OCI-LY7 (cell line): ENCODE measurements around the gene SLC44A2. TPM values are rescaled to one million over a fixed set of nuclear protein-coding genes. Genes with fewer than 3 reads are reported as not detected.

Experiments
- BruUV-seq: library from RNA; stranded (reverse); fragments of 400-500 nt; replicated peaks from 2 replicates; lab custom pipeline; 2021; lab: Mats Ljungman, UMichigan
- CTCF ChIA-PET: fragments of 300-600 bp; sonication (Branson Sonifier 250); formaldehyde crosslinking; loops from one replicate; lab custom pipeline; 2022; ENCODE audit warnings: antibody characterized with exemption; ENCODE audit not compliant: unreplicated experiment; lab: Charles Lee
- POLR2A ChIA-PET: fragments of 300-600 bp; sonication (Branson Sonifier 250); formaldehyde crosslinking; loops from one replicate; lab custom pipeline; 2022; ENCODE audit warnings: antibody characterized with exemption; lab: Charles Lee
- DNase-seq: peaks from one replicate; pipeline ENCODE4 v3.0.0-alpha.2; 2015; ENCODE audit warnings: low spot score
- H2AFZ ChIP-seq: fragments of 200-600 bp; sonication (generic), shearing (Covaris generic); 2 replicates; pipeline ENCODE4 v1.6.1; 2014; ENCODE audit warnings: mild to moderate bottlenecking, antibody characterized with exemption, low read length, moderate library complexity
- H3K27ac ChIP-seq: fragments of 200-600 bp; sonication (generic); 2 replicates; pipeline ENCODE4 v1.5.1; 2014; ENCODE audit warnings: mixed run types, low read depth, mild to moderate bottlenecking, moderate library complexity, low read length, inconsistent platforms; ENCODE audit not compliant: poor library complexity, severe bottlenecking
- H3K36me3 ChIP-seq: fragments of 200-600 bp; sonication (generic); 2 replicates; pipeline ENCODE4 v1.6.1; 2014; ENCODE audit warnings: mild to moderate bottlenecking, antibody characterized with exemption, low read length, moderate library complexity, mixed read lengths; ENCODE audit not compliant: insufficient read depth
- H3K4me1 ChIP-seq: fragments of 200-600 bp; sonication (generic); 2 replicates; pipeline ENCODE4 v1.5.1; 2014; ENCODE audit warnings: mild to moderate bottlenecking, low read length; ENCODE audit not compliant: insufficient read depth, poor library complexity, severe bottlenecking
- H3K4me2 ChIP-seq: fragments of 200-600 bp; sonication (generic); 2 replicates; pipeline ENCODE4 v1.6.1; 2014; ENCODE audit warnings: mild to moderate bottlenecking, low read length
- H3K4me3 ChIP-seq: fragments of 200-600 bp; sonication (generic); 2 replicates; pipeline ENCODE4 v1.5.1; 2014; ENCODE audit warnings: mild to moderate bottlenecking, low read depth, low read length; ENCODE audit not compliant: poor library complexity, severe bottlenecking
- H3K79me2 ChIP-seq: fragments of 200-600 bp; sonication (generic); 2 replicates; pipeline ENCODE4 v1.6.1; 2016; ENCODE audit warnings: low read depth, mild to moderate bottlenecking, low read length, moderate library complexity, mixed read lengths; ENCODE audit not compliant: insufficient read depth
- H3K9me2 ChIP-seq: fragments of 200-600 bp; sonication (generic); 2 replicates; pipeline ENCODE4 v1.6.1; 2016; ENCODE audit warnings: mild to moderate bottlenecking, low read length, mixed read lengths; ENCODE audit not compliant: insufficient read depth
- H3K9me3 ChIP-seq: fragments of 200-600 bp; sonication (generic); 2 replicates; pipeline ENCODE4 v1.6.1; 2014; ENCODE audit warnings: mild to moderate bottlenecking, mixed run types, low read length, mixed read lengths
- H4K20me1 ChIP-seq: fragments of 200-600 bp; sonication (generic); 2 replicates; pipeline ENCODE4 v1.6.1; 2014; ENCODE audit warnings: mild to moderate bottlenecking, antibody characterized with exemption, low read length, moderate library complexity, mixed read lengths; ENCODE audit not compliant: insufficient read depth
- EZH2phosphoT487 ChIP-seq: fragments of 200-600 bp; sonication (generic); IDR thresholded peaks from 2 replicates; pipeline ENCODE4 v1.6.1; 2018; ENCODE audit warnings: low read depth, borderline replicate concordance, mild to moderate bottlenecking, mixed run types, antibody characterized with exemption, low read length, moderate library complexity, mixed read lengths
- intact Hi-C: fragments of 100-400 bp; cut with micrococcal nuclease; formaldehyde crosslinking; loops from one replicate; pipeline ENCODE4 v1.10.0; 2022; ENCODE audit not compliant: unreplicated experiment
- total RNA-seq, 2 experiments: library from RNA; depleted of rRNA in 1 of 2; stranded (reverse); fragments of >200 nt in 1 of 2; shearing (Covaris generic) in 1 of 2; gene quantifications; 2 replicates each; pipeline ENCODE4 v1.2.3, GENCODE V29; 2014 to 2022
- TF ChIP-seq, protein P1 (sequence below): fragments of 200-600 bp; sonication (generic); conservative IDR thresholded peaks from 2 replicates; pipeline ENCODE4 v1.5.1; 2014; ENCODE audit warnings: mild to moderate bottlenecking, antibody characterized with exemption, low read length, moderate library complexity, mixed read lengths

The SLC44A2 gene
- total RNA-seq, 2 experiments from 2014 or later = 115 to 197 TPM

DNA sequence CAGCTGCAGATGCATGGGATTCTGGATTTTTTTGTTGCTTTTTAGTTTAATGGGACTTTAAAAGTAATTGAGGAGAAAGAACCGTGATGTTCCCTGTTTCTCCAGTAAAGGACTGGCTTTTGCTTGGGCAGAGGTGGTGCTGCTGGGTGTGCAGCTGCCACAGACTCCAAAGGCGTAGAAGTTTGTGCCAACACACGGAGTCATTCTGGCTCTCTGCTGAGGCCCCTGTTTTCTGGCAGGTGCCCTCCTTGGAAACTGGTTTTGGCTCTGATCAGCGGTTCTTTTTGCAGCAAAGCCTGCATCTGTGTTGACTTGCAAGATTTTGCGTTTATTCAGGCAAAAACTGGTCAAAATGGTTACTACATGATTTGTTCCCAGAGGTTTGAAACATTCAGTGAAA, 59.9 kb downstream of the SLC44A2 start:
- H2AFZ ChIP-seq = no peak overlapping the region
- H4K20me1 ChIP-seq = peaks cover 8% of the 10 kb centered on the region; the same call in 1 of the 2 replicates
- ChIA-PET POLR2A (no interaction called here), CTCF (no interaction called here)
- TF ChIP-seq, protein P1, sequence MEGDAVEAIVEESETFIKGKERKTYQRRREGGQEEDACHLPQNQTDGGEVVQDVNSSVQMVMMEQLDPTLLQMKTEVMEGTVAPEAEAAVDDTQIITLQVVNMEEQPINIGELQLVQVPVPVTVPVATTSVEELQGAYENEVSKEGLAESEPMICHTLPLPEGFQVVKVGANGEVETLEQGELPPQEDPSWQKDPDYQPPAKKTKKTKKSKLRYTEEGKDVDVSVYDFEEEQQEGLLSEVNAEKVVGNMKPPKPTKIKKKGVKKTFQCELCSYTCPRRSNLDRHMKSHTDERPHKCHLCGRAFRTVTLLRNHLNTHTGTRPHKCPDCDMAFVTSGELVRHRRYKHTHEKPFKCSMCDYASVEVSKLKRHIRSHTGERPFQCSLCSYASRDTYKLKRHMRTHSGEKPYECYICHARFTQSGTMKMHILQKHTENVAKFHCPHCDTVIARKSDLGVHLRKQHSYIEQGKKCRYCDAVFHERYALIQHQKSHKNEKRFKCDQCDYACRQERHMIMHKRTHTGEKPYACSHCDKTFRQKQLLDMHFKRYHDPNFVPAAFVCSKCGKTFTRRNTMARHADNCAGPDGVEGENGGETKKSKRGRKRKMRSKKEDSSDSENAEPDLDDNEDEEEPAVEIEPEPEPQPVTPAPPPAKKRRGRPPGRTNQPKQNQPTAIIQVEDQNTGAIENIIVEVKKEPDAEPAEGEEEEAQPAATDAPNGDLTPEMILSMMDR = no peak
- no peak for TF ChIP-seq EZH2phosphoT487
- no peak overlapping the region for H3K4me3 ChIP-seq
- no peaks in the 10 kb centered on the region for H3K9me2 ChIP-seq
- no peak overlapping the region for H3K27ac ChIP-seq
- BruUV-seq = no TSS peak
- H3K79me2 ChIP-seq = peaks cover 5% of the 10 kb centered on the region; the same call in 1 of the 2 replicates
- intact Hi-C loops = no loop called here
- H3K9me3 ChIP-seq = no peaks in the 10 kb centered on the region
- DNase-seq = no peak
- H3K4me2 ChIP-seq = no peak overlapping the region
- no peaks in the 10 kb centered on the region for H3K4me1 ChIP-seq
- peaks cover 99% of the 10 kb centered on the region for H3K36me3 ChIP-seq

DNA sequence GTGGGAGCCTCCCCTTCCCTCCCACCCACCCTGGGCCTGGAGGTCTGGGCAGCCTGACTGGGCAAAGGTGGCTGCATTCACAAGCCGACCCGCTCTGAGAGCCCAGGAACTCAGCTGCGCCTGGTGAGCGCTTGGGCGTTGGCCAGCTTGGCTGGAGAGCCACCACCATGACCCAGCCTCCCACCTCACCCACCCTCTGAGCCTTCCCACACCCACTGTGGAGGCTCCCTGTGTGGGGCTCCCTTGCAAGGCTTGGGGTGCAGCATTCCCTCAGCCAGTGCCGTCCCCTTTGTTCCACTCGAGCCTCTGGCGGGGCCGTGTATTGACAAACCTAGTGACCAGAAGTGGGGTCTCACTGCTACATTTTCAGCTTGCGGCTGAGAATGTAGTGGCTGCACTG, 60.8 kb downstream of the SLC44A2 start:
- ChIA-PET POLR2A (interaction anchor here (0.6 kb wide), 1 partner anchor 14 kb away, joined by 3 read pairs; no protein-coding TSS in a partner anchor), CTCF (no interaction called here)
- Histone ChIP-seq H3K36me3 (peaks cover 99% of the 10 kb centered on the region), H2AFZ (no peak overlapping the region), H3K4me2 (no peak overlapping the region), H4K20me1 (peaks cover 8% of the 10 kb centered on the region; the same call in 1 of the 2 replicates), H3K9me3 (no peaks in the 10 kb centered on the region), H3K27ac (no peak overlapping the region), H3K4me1 (no peaks in the 10 kb centered on the region), H3K79me2 (peaks cover 5% of the 10 kb centered on the region; the same call in 1 of the 2 replicates), H3K4me3 (no peak overlapping the region), H3K9me2 (no peaks in the 10 kb centered on the region)
- intact Hi-C loops = no loop called here
- no TSS peak for BruUV-seq
- TF ChIP-seq EZH2phosphoT487 = no peak
- TF ChIP-seq, protein P1 = no peak
- DNase-seq = no peak

DNA sequence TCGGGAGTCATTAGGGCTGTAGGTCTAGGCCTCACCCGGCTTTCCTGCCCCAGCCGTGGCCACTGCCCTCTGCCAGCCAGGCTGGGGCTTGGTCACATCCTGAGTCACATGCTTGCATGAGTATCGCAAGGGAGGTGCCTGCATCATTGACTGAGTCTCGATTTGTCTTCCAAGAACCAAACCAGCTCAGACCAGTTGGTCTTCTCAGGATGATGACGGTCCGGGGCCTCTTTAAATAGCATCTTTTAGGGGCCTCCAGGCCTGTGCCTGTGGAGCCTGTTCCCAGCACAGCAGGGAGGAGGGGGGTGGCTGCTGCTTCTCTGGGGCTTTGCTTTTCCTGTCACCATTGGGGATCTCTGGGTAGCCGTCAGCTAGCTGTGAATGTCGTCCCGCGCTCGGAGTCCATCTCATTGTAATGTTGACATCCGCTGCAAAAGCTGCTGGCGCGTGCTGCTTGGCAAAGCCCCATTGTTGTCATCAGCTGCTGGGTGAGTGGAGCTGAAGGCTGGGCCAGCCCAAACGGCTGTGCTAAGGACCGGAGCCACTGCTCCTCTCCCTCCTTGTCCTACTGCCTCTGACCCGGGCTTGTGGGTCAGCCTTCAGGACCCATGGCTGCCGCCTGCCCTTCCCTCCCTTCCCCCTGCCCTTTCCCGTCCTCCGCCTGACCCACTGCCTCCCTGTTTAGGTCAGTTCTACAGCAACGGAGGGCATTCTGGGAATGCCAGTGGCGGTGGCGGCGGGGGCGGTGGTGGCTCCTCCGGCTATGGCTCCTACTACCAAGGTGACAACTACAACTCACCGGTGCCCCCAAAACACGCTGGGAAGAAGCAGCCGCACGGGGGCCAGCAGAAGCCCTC, 61.5 kb downstream of the SLC44A2 start:
- Histone ChIP-seq H3K9me2 (no peaks in the 10 kb centered on the region), H3K9me3 (no peaks in the 10 kb centered on the region), H3K4me2 (no peak overlapping the region), H3K27ac (no peak overlapping the region), H4K20me1 (peaks cover 8% of the 10 kb centered on the region; the same call in 1 of the 2 replicates), H2AFZ (no peak overlapping the region), H3K4me1 (no peaks in the 10 kb centered on the region), H3K4me3 (no peak overlapping the region), H3K36me3 (peaks cover 99% of the 10 kb centered on the region), H3K79me2 (peaks cover 5% of the 10 kb centered on the region; the same call in 1 of the 2 replicates)
- ChIA-PET CTCF (no interaction called here), POLR2A (interaction anchor here (0.6 kb wide), 1 partner anchor 15 kb away, joined by 3 read pairs; no protein-coding TSS in a partner anchor)
- BruUV-seq = no TSS peak
- intact Hi-C loops = no loop called here
- TF ChIP-seq, protein P1 = no peak
- TF ChIP-seq EZH2phosphoT487 = no peak
- no peak for DNase-seq
